AG20443 (cell line): ENCODE measurements around the gene WWOX.

Experiments
- DNase-seq: peaks from one replicate; pipeline ENCODE4 v3.0.0; 2012; ENCODE audit warnings: low spot score, mixed read lengths

Gene WWOX

DNA sequence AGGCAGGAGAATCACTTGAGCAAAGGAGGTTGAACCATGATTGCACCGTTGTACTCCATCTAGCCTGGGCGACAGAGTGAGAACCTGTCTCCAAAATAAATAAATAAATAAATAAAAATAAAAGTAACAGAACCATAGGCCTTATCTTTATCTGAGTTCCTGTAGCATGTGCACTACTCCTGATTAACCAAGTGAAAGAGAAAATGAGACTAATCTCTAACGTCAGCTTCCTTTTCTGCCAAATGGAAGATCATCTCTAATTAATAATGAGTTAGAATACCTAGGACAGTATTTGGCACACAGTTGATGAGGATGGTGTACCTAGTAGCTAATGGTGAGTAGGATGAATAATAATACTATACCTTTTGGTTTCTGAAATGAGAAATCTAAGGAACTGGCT, 520.4 kb downstream of the WWOX start:
- no peak for DNase-seq

DNA sequence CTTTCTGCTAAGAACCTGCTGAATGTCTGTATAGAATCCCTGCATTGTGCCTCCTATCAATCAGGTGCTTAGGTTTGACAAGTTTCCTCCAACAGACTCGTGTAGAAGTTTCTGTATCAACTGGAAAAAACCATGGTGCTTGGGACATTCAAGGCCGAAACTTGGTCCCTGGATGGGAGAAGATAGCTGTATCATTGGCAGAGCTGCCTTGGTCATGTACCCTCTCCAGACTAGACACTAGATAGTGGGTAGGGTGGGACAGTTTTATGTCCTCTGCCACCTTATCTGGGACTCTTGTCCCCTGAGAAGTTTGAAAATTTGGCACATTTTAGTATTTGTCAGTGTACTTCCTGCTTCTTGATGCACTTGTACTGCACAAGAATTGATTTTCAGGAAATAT, 520.8 kb downstream of the WWOX start:
- DNase-seq, result no peak

- no peak for DNase-seq
Measured at GRCh38 chr16:78623796-78624195, 524.3 kb downstream of the WWOX start.

GRCh38 chr16:78624366-78624765, 524.9 kb downstream of the WWOX start:
- DNase-seq, result no peak

DNA sequence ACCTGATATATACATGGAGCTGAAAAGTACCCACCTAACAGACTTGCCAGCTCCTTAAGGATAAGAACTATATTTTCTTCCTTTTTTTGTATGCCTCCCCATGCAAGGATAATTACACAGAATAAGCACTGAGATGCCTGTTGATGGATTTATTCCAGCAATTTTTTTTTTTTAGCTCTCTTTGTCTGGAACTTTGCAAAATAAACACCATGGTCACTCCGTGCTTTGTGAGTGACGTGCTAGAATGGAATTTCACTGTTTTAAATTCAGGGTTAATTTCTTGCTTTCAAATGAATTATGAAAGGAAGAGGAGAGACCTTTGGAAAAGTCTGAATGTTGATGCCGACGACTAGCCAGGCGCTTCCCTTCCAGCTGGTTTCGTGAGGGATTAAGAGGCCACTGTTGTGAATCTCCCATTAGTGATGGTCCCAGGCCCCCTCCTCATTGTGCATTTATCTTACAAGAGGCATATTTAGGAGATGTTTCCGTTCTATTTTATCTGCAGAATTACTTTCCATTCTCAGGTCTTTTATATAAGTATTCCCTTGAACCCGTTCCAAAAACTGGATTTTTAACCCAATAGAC, 529.1 kb downstream of the WWOX start:
- DNase-seq, result no peak

DNA sequence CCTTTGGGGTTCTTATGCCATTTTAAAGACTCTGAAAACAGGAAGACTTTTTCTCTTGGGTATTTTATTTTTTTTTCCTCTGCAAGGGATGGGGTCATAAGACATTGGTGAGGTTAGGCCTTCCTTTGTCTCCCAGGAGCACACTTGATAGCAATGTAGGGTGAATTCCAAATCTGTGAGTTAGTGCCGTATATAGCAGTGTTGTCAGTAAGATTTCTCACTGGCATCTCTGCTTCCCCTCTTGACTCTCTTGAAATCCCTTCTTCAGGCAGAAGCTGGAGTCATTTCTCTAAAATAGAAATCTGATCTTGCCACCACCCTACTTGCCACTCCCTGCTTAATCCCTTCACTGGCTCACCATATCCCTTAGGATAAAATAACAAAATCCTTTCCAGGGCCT, 529.7 kb downstream of the WWOX start:
- DNase-seq, result no peak

DNA sequence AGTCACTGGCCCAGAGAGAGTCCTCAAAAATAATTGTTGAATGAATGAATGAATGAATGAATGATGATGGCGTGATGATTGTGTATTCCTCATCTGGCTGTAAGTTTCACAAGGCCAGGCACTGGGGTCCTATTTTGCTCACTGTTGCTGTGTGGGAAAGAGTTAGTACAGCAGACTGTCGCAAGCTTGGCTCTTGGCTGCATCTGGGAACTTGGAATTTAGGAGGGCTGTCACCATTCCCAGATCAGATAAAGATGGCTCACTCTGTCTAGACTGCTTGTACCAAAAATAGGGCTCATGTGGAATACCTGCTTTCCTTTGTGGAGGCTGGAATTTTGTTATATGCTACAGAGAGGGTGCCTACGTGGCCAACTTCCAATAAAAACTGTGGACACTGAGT, 530.6 kb downstream of the WWOX start:
- no peak for DNase-seq

GRCh38 chr16:78633551-78633950, 534.1 kb downstream of the WWOX start:
- no peak for DNase-seq

GRCh38 chr16:78635807-78636206, 536.4 kb downstream of the WWOX start:
- DNase-seq, result no peak

GRCh38 chr16:78638371-78638770, 538.9 kb downstream of the WWOX start:
- DNase-seq, result no peak

DNA sequence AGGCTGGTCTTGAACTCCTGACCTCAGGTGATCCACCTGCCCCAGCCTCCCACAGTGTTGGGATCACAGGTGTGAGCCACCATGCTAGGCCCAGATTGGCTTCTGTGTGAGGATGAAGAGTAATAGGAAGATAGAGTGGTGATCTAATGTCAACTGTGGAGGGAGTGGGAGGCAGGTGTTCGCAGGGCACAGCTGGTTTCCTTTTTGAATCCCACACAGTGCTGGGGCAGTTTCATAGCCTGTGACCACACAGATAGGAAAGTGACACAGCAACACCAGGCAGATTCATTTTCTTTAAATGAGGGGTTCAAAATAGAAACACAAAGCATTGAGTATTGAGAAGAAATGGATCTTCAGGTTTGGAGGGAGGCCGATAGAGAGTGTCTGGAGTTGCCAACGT, 540.3 kb downstream of the WWOX start:
- no peak for DNase-seq

GRCh38 chr16:78640886-78641285, 541.4 kb downstream of the WWOX start:
- no peak for DNase-seq

DNA sequence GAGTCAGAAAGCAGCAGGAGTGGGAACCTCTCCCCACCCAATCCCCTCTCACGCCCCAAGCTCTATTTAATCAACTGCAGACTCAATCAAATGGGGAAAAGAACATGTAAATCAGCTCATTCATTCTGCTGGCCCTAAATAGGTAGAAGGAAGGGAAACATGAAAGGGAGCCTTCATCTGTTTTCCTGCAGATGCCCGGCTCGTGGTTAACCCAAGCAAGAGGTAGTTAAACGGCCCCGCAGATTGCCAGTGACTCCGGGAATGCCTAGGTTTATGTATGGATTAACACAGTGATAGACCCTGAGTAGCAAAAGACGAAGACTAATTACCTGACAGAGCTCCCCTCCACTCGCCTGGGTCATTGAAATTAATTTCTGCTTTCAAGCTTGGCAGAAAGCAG, 542.0 kb downstream of the WWOX start:
- no peak for DNase-seq

DNA sequence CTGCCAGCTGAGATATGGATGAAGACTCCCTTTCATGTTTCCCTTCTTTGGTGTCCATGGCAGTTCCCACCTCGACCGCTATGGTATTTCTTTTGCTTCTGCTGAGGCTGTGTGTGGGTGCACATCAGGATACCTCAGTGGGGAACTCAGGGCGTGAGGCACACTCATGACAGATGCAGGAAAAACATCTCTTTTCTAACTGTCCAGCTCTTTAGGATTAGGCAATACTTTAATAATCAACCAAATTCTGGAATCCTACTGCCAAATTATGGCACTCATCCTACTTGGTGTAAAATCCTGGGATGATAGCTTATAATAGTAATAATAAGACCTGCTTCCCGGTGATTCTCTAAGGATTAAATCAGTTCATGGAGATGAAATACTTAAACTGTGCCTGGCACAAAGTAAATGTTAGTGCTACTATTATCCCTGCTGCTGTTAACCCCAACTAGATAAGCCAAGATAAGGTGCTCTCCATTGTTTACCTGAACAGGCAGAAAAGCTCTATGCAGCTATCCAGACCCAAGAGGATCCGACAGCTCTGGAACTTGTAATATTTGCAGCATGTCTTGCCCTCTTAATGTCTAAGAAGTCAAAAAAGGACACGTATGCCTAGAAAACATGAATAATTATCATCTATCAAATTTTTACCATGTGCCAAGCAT, 543.3 kb downstream of the WWOX start:
- DNase-seq, result no peak

DNA sequence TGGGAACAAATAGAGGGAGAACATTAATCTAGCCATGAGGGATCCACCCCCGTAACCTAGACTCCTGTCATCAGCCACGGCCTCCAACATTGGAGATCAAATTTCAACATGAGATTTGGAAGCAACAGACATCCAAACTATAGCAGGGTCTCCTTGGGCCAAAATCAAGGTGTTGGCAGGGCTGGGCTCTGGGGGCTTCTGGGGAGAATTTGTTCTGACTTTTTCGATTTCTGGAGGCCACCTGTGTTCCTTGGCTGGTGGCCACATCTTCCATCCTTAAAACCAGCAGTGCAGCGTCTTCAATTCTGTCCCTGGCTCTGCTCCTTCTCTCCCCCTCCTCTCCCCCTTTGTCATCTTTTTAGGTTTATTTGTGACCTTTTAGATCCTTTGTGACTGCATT, 546.2 kb downstream of the WWOX start:
- no peak for DNase-seq

- DNase-seq, result no peak
Measured at GRCh38 chr16:78647019-78647418, 547.6 kb downstream of the WWOX start.

- no peak for DNase-seq
Measured at GRCh38 chr16:78647491-78647890, 548.0 kb downstream of the WWOX start.

GRCh38 chr16:78648517-78648916, 549.1 kb downstream of the WWOX start:
- DNase-seq, result no peak

- no peak for DNase-seq
Measured at GRCh38 chr16:78650339-78651074, 551.1 kb downstream of the WWOX start.

- DNase-seq, result no peak
Measured at GRCh38 chr16:78654929-78655328, 555.5 kb downstream of the WWOX start.

DNA sequence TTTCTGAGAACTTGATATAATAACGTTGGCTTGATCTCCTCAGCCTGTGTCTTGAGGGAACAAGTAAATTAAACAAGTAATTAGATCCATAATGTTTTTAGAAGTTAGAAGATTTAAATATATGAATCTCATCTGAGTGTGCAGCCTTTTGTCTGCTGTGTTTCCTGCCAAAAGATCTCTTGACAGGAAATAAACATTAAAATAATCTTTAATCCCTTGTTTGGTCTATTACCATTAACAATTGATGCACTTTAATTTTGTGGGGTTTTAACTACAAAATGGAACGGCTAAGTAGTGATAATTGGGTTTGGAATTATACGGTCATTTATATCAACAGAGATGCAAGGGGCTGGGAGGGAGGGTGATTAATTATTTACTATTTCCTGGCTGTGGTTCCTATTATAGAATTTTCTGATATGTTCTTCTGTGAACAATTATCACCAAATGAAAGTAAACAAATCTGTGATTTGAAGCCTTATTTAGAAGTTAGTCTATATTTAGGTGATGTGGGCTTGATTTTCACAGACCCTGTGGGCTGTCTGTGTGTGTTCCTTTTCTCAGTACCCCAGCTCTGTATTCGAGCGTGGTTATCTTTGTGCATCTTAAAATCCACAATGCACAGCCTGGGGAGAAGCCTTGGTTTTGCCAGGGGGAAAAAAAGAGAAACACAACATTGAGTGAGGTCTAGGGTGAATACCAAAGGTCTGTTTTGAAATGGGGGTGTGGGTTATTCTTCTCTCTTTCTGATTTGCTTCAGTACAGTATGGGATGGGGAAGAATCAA, 556.1 kb downstream of the WWOX start:
- DNase-seq, result no peak

- DNase-seq, result no peak
Measured at GRCh38 chr16:78656887-78657286, 557.4 kb downstream of the WWOX start.

DNA sequence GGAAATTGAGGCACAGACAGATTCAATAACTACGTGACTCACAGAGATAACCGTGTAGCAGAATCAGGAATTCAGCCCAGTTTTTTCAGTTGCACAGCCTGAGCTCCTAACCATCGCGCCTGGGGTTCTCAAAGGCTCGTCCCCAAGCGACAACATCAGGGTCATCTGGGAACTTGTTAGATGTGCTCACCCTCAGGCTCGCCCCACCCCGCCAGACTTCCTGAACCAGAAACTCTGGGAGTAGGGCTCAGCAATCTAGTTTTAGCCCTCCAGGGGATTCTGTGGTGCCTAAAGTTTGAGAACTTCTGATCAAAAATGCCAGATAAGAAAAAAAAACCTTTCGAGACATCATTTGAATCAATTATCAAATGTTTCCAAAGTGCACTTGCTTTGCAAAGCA, 559.8 kb downstream of the WWOX start:
- no peak for DNase-seq
